ENCODE data around the gene FNIP1.

Gene FNIP1

GRCh38 chr5:131789765-131790164 is 7.1 kb downstream of the FNIP1 start:
- in situ Hi-C loops (cut with HindIII; ENCODE audit: low sequenced_read_pairs): no loop called here
- no peak for DNase-seq (ENCODE audit: low read depth, low spot score)
- no peak for TF ChIP-seq CTCF (IDR thresholded peaks at IDR 0.05; ENCODE audit: low read depth, low read length)
- no peak overlapping the region for H3K4me3 ChIP-seq (ENCODE audit: low read depth, low read length)

- in situ Hi-C loops (cut with HindIII; ENCODE audit: low sequenced_read_pairs): no loop called here
- TF ChIP-seq CTCF (IDR thresholded peaks at IDR 0.05; ENCODE audit: low read depth, low read length): no peak
- H3K4me3 ChIP-seq (ENCODE audit: low read depth, low read length): no peak overlapping the region
These were observed 9.1 kb downstream of the FNIP1 start for GRCh38 chr5:131787736-131788135.

GRCh38 chr5:131786900-131787692 is 9.7 kb downstream of the FNIP1 start:
- in situ Hi-C loops (cut with HindIII; ENCODE audit: low sequenced_read_pairs): no loop called here
- no peak overlapping the region for H3K4me3 ChIP-seq (ENCODE audit: low read depth, low read length)
- DNase-seq (ENCODE audit: low read depth, low spot score): no peak
- TF ChIP-seq CTCF (IDR thresholded peaks at IDR 0.05; ENCODE audit: low read depth, low read length): no peak

More at GRCh38 chr5:131787736-131788135, 9.1 kb downstream of the FNIP1 start:
- no peak for DNase-seq (ENCODE audit: low read depth, low spot score)

- H3K4me3 ChIP-seq (ENCODE audit: low read depth, low read length): no peak overlapping the region
- no peak for DNase-seq (ENCODE audit: low read depth, low spot score)
- no peak for TF ChIP-seq CTCF (IDR thresholded peaks at IDR 0.05; ENCODE audit: low read depth, low read length)
- in situ Hi-C loops (cut with HindIII; ENCODE audit: low sequenced_read_pairs): no loop called here
These were observed 10.8 kb downstream of the FNIP1 start for GRCh38 chr5:131786036-131786435.

- H3K4me3 ChIP-seq (ENCODE audit: low read depth, low read length): no peak overlapping the region
- in situ Hi-C loops (cut with HindIII; ENCODE audit: low sequenced_read_pairs): no loop called here
- TF ChIP-seq CTCF (IDR thresholded peaks at IDR 0.05; ENCODE audit: low read depth, low read length): no peak
- no peak for DNase-seq (ENCODE audit: low read depth, low spot score)
These were observed 12.9 kb downstream of the FNIP1 start for GRCh38 chr5:131783874-131784273.

- in situ Hi-C loops (cut with HindIII; ENCODE audit: low sequenced_read_pairs): no loop called here
- H3K4me3 ChIP-seq (ENCODE audit: low read depth, low read length): no peak overlapping the region
- DNase-seq (ENCODE audit: low read depth, low spot score): no peak
- no peak for TF ChIP-seq CTCF (IDR thresholded peaks at IDR 0.05; ENCODE audit: low read depth, low read length)
These were observed 13.5 kb downstream of the FNIP1 start for GRCh38 chr5:131783357-131783756.

Measured in astrocyte of the spinal cord (primary cell).